GM23338 (cell line): ENCODE measurements around the gene ESRRA. TPM values are rescaled to one million over a fixed set of nuclear protein-coding genes. Genes with fewer than 3 reads are reported as not detected.

Experiments used
- ATAC-seq: fragments of 200-7000 bp; cut with Tn5 transposase; 3 replicates; pipeline ENCODE4 v1.9.1; 2020
- DNase-seq: peaks from one replicate; pipeline ENCODE4 v3.0.0-alpha.2; 2015; ENCODE audit warnings: low spot score
- H2AFZ ChIP-seq: fragments of 200-600 bp; sonication (generic); 2 replicates; pipeline ENCODE4 v1.8.0; 2016; ENCODE audit warnings: antibody characterized with exemption, mild to moderate bottlenecking, moderate library complexity
- H3F3A ChIP-seq: fragments of 200-600 bp; sonication (generic); replicated peaks from 2 replicates; pipeline ENCODE4 v1.8.0; 2017; ENCODE audit warnings: antibody characterized with exemption, mixed run types, low read depth
- H3K27ac ChIP-seq: fragments of 200-600 bp; sonication (generic); 2 replicates; pipeline ENCODE4 v1.6.1; 2016; ENCODE audit warnings: low read depth
- H3K27me3 ChIP-seq: fragments of 200-600 bp; sonication (generic); 2 replicates; pipeline ENCODE4 v1.8.0; 2016; ENCODE audit warnings: mild to moderate bottlenecking, mixed run types, moderate library complexity; ENCODE audit not compliant: insufficient read depth
- H3K36me3 ChIP-seq: fragments of 200-600 bp; sonication (generic); 2 replicates; pipeline ENCODE4 v1.8.0; 2016; ENCODE audit warnings: mild to moderate bottlenecking; ENCODE audit not compliant: insufficient read depth
- H3K4me1 ChIP-seq: fragments of 200-600 bp; sonication (generic); 2 replicates; pipeline ENCODE4 v1.8.0; 2016; ENCODE audit warnings: mild to moderate bottlenecking, moderate library complexity; ENCODE audit not compliant: insufficient read depth
- H3K4me2 ChIP-seq: fragments of 200-600 bp; sonication (generic); 2 replicates; pipeline ENCODE4 v1.7.1; 2017; ENCODE audit warnings: mixed run types
- H3K4me3 ChIP-seq: fragments of 200-600 bp; sonication (generic); 2 replicates; pipeline ENCODE4 v1.6.1; 2016; ENCODE audit warnings: mixed run types
- H3K79me2 ChIP-seq: fragments of 200-600 bp; sonication (generic); replicated peaks from 2 replicates; pipeline ENCODE4 v1.8.0; 2017; ENCODE audit warnings: mild to moderate bottlenecking; ENCODE audit not compliant: insufficient read depth
- H3K9me2 ChIP-seq: fragments of 200-600 bp; sonication (generic); 2 replicates; pipeline ENCODE4 v1.8.0; 2017; ENCODE audit not compliant: insufficient read depth
- H4K20me1 ChIP-seq: fragments of 200-600 bp; sonication (generic); replicated peaks from 2 replicates; pipeline ENCODE4 v1.8.0; 2017; ENCODE audit warnings: mild to moderate bottlenecking; ENCODE audit not compliant: insufficient read depth
- H3K27ac Mint-ChIP-seq: 2 replicates; pipeline ENCODE4 v1.8.0; 2020; ENCODE audit warnings: inconsistent platforms, mild to moderate bottlenecking, moderate library complexity, mixed read lengths
- H3K27me3 Mint-ChIP-seq: 3 replicates; pipeline ENCODE4 v1.8.0; 2022; ENCODE audit warnings: low read depth, mild to moderate bottlenecking, moderate library complexity, mixed read lengths, inconsistent platforms; ENCODE audit not compliant: insufficient read depth, poor library complexity
- H3K36me3 Mint-ChIP-seq: 3 replicates; pipeline ENCODE4 v1.8.0; 2021; ENCODE audit warnings: low read depth, mild to moderate bottlenecking, inconsistent platforms, moderate library complexity, mixed read lengths
- H3K4me1 Mint-ChIP-seq: 3 replicates; pipeline ENCODE4 v1.8.0; 2020; ENCODE audit warnings: mild to moderate bottlenecking, inconsistent platforms, mixed read lengths
- H3K4me3 Mint-ChIP-seq: 3 replicates; pipeline ENCODE4 v1.8.0; 2021; ENCODE audit warnings: moderate library complexity, mild to moderate bottlenecking, inconsistent platforms, mixed read lengths
- H3K9me3 Mint-ChIP-seq: 3 replicates; pipeline ENCODE4 v1.8.0; 2020; ENCODE audit warnings: moderate library complexity, mild to moderate bottlenecking, inconsistent platforms, mixed read lengths
- CTCF ChIP-seq, 2 experiments: fragments of 200-600 bp in 1 of 2; sonication (generic) in 1 of 2; conservative IDR thresholded peaks; 2 replicates each; pipeline versions ENCODE4 v1.5.1 to v1.6.1; 2016 to 2017; ENCODE audit warnings: antibody characterized with exemption in 2 of 2, low read depth in 2 of 2, mild to moderate bottlenecking in 2 of 2, moderate library complexity in 1 of 2
- ETS1 ChIP-seq: IDR thresholded peaks from 2 replicates; pipeline ENCODE4 v1.6.1; 2016; ENCODE audit warnings: antibody characterized with exemption
- EZH2phosphoT487 ChIP-seq: fragments of 200-600 bp; sonication (generic); IDR thresholded peaks from one replicate; pipeline ENCODE4 v1.8.1; 2018; ENCODE audit warnings: antibody characterized with exemption; ENCODE audit not compliant: unreplicated experiment
- JUNB ChIP-seq: IDR thresholded peaks from one replicate; pipeline ENCODE4 v1.6.1; 2016; ENCODE audit warnings: antibody characterized with exemption; ENCODE audit not compliant: unreplicated experiment
- NANOG ChIP-seq: IDR thresholded peaks from 2 replicates; pipeline ENCODE4 v1.6.1; 2016; ENCODE audit warnings: antibody characterized with exemption, borderline replicate concordance
- REST ChIP-seq: IDR thresholded peaks from one replicate; pipeline ENCODE4 v1.6.1; 2018; ENCODE audit warnings: antibody characterized with exemption; ENCODE audit not compliant: unreplicated experiment
- STAT1 ChIP-seq: IDR thresholded peaks from one replicate; pipeline ENCODE4 v1.6.1; 2016; ENCODE audit warnings: antibody characterized with exemption; ENCODE audit not compliant: unreplicated experiment
- ZNF114 ChIP-seq: fragments of 250-450 bp; sonication (Bioruptor Pico); IDR thresholded peaks from 2 replicates; pipeline ENCODE4 v1.5.0; 2020; ENCODE audit warnings: mild to moderate bottlenecking, moderate library complexity
- ZNF331 ChIP-seq: fragments of 250-450 bp; sonication (Bioruptor Pico); IDR thresholded peaks from 2 replicates; pipeline ENCODE4 v1.5.0; 2020; ENCODE audit warnings: low read depth, mild to moderate bottlenecking, moderate library complexity
- ZNF462 ChIP-seq: fragments of 250-450 bp; sonication (Bioruptor Pico); IDR thresholded peaks from 2 replicates; pipeline ENCODE4 v1.5.0; 2020; ENCODE audit warnings: mild to moderate bottlenecking, moderate library complexity
- polyA plus RNA-seq: library from polyadenylated mRNA; unstranded; fragments of >200 nt; fragmentation: Nextera tagmentation; extraction: Ambion mirVana; gene quantifications from 2 replicates; pipeline ENCODE4 v1.2.1, GENCODE V29; 2016
- total RNA-seq: library from RNA; depleted of rRNA; stranded (reverse); fragments of >200 nt; shearing (Covaris generic); gene quantifications from 2 replicates; pipeline ENCODE4 v1.2.3, GENCODE V29; 2014

Gene ESRRA
- total and polyA plus RNA-seq, 2 experiments from 2014 or later = 13.7 to 55.1 TPM

GRCh38 chr11:64327993-64328392, 22.7 kb downstream of the ESRRA start:
- H3K9me2 ChIP-seq = no peaks in the 10 kb centered on the region
- no peaks in the 10 kb centered on the region for H3K79me2 ChIP-seq
- H3K4me3 Mint-ChIP-seq = no peak overlapping the region
- no peaks in the 10 kb centered on the region for H3K9me3 Mint-ChIP-seq
- DNase-seq = no peak
- no peaks in the 10 kb centered on the region for H3K27me3 ChIP-seq
- no peak overlapping the region for H3K4me3 ChIP-seq
- no peak for TF ChIP-seq REST
- TF ChIP-seq NANOG = no peak
- TF ChIP-seq JUNB = no peak
- TF ChIP-seq ZNF114 (CRISPR knock-in tag) = no peak
- TF ChIP-seq CTCF (conservative IDR thresholded peaks at IDR 0.05; ENCODE audit: low read depth in 2 of 2) = no peak
- no peak for TF ChIP-seq STAT1
- TF ChIP-seq ZNF462 (CRISPR knock-in tag) = no peak
- no peak for TF ChIP-seq EZH2phosphoT487
- no peak for TF ChIP-seq ZNF331 (CRISPR knock-in tag)
- no peak for TF ChIP-seq ETS1
- 0 out of 2 replicates have a peak, but pooled peaks cover 8% of the 10 kb centered on the region for H3F3A ChIP-seq
- H3K4me1 Mint-ChIP-seq = peaks cover 17% of the 10 kb centered on the region
- peaks cover 8% of the 10 kb centered on the region for H3K4me1 ChIP-seq
- H3K27ac ChIP-seq = no peak overlapping the region
- peaks cover 4% of the 10 kb centered on the region for H3K27me3 Mint-ChIP-seq
- H3K36me3 Mint-ChIP-seq = no peaks in the 10 kb centered on the region
- ATAC-seq = no peak
- no peaks in the 10 kb centered on the region for H4K20me1 ChIP-seq
- H2AFZ ChIP-seq = no peak overlapping the region
- H3K27ac Mint-ChIP-seq = no peak overlapping the region
- H3K4me2 ChIP-seq = no peak overlapping the region
- H3K36me3 ChIP-seq = no peaks in the 10 kb centered on the region
